Neural crest cell (in vitro differentiated cells): Measurements from ENCODE around the gene SLC27A5. TPM values are rescaled to one million over a fixed set of nuclear protein-coding genes. Genes with fewer than 3 reads are reported as not detected.
A peak's percentile ranks its signal among the peaks of the same experiment; 100 is the strongest.

Experiments used
- DNase-seq: peaks from one replicate; pipeline ENCODE4 v3.0.0; 2021; ENCODE audit warnings: low read depth, mixed read lengths, low spot score
- H3K27ac Mint-ChIP-seq: one replicate; pipeline ENCODE4 v1.8.0; 2021; ENCODE audit warnings: mild to moderate bottlenecking, mixed read lengths; ENCODE audit not compliant: unreplicated experiment
- H3K27me3 Mint-ChIP-seq: 2 replicates; pipeline ENCODE4 v1.8.0; 2021; ENCODE audit warnings: low read depth, mild to moderate bottlenecking, mixed read lengths
- H3K36me3 Mint-ChIP-seq: 2 replicates; pipeline ENCODE4 v1.8.0; 2021; ENCODE audit warnings: low read depth, mild to moderate bottlenecking, mixed read lengths
- H3K4me1 Mint-ChIP-seq: 2 replicates; pipeline ENCODE4 v1.8.0; 2021; ENCODE audit warnings: mixed read lengths
- H3K4me3 Mint-ChIP-seq: one replicate; pipeline ENCODE4 v1.8.0; 2021; ENCODE audit warnings: mild to moderate bottlenecking, mixed read lengths
- H3K9me3 Mint-ChIP-seq: 2 replicates; pipeline ENCODE4 v1.8.0; 2021; ENCODE audit warnings: mixed read lengths
- CTCF ChIP-seq: fragments of 200-600 bp; sonication (generic); conservative IDR thresholded peaks from 2 replicates; pipeline ENCODE4 v1.5.0; 2021; ENCODE audit warnings: antibody characterized with exemption, mild to moderate bottlenecking
- long read RNA-seq: library from polyadenylated mRNA; unstranded; transcript quantifications from one replicate; pipeline ENCODE4 v2.0.0, GENCODE V29; 2020
- total RNA-seq: library from RNA; stranded (reverse); gene quantifications from 2 replicates; pipeline ENCODE4 v1.2.1, GENCODE V29; 2021

Gene SLC27A5
- 16.2 and 17.5 TPM in 2 replicates for total RNA-seq
- long read RNA-seq, partial matches to known transcripts, result 0 of 3 reads
- long read RNA-seq, other reads (novel, unspliced or antisense), result 1 of 3 reads

- Mint-ChIP-seq H3K9me3 (peaks cover 9% of the 10 kb centered on the region), H3K27ac (no peak within 1 kb of the TSS), H3K4me3 (peak within 1 kb of the TSS; percentile 41), H3K36me3 (peaks cover 17% of the 10 kb centered on the region), H3K27me3 (no peaks in the 10 kb centered on the region), H3K4me1 (peaks cover 22% of the 10 kb centered on the region)
- no peak for TF ChIP-seq CTCF
- no peak for DNase-seq
These were observed at the start of gene SLC27A5 for GRCh38 chr19:58511353-58512208. Gene SLC27A5, minus strand, starts transcription at chr19:58511992. Its CDS starts 37 bp downstream, at chr19:58511955.

GRCh38 chr19:58560921-58561320, 49.1 kb upstream of the SLC27A5 start:
- Mint-ChIP-seq H3K4me3 (peak overlapping the region; percentile 96), H3K27ac (peak overlapping the region; percentile 84), H3K27me3 (peaks cover 7% of the 10 kb centered on the region), H3K9me3 (no peaks in the 10 kb centered on the region), H3K36me3 (peaks cover 16% of the 10 kb centered on the region), H3K4me1 (peaks cover 43% of the 10 kb centered on the region)
- no peak for TF ChIP-seq CTCF
- DNase-seq, result no peak

GRCh38 chr19:58560007-58560887, 48.5 kb upstream of the SLC27A5 start:
- peaks cover 45% of the 10 kb centered on the region for H3K4me1 Mint-ChIP-seq
- TF ChIP-seq CTCF, result no peak
- no peak for DNase-seq
- H3K9me3 Mint-ChIP-seq, result no peaks in the 10 kb centered on the region
- peaks cover 9% of the 10 kb centered on the region for H3K27me3 Mint-ChIP-seq
- peak overlapping the region; percentile 96 for H3K4me3 Mint-ChIP-seq
- H3K27ac Mint-ChIP-seq, result peak overlapping the region; percentile 99
- H3K36me3 Mint-ChIP-seq, result peaks cover 18% of the 10 kb centered on the region

GRCh38 chr19:58559275-58560006, 47.6 kb upstream of the SLC27A5 start:
- Mint-ChIP-seq H3K27me3 (peaks cover 18% of the 10 kb centered on the region), H3K36me3 (peaks cover 23% of the 10 kb centered on the region), H3K9me3 (no peaks in the 10 kb centered on the region), H3K4me3 (peak overlapping the region; percentile 96), H3K4me1 (peaks cover 53% of the 10 kb centered on the region), H3K27ac (peak overlapping the region; percentile 99)
- TF ChIP-seq CTCF, result no peak
- peak; percentile 82 for DNase-seq
